SK-N-SH treated with all-trans-retinoic acid at 6 μM for 48 hours (cell line): Measurements from ENCODE around the gene SLC35A4.

Experiments
- ATAC-seq: fragments of 200-7000 bp; cut with Tn5 transposase; 3 replicates; pipeline ENCODE4 v1.9.1; 2020; ENCODE audit warnings: mild to moderate bottlenecking, moderate library complexity
- ARNTL ChIP-seq: fragments of 450-650 bp; formaldehyde crosslinking; IDR thresholded peaks from 2 replicates; pipeline ENCODE4 v1.5.0; 2020; ENCODE audit warnings: low read depth, mild to moderate bottlenecking, moderate library complexity, borderline replicate concordance
- BACH2 ChIP-seq: fragments of 250-450 bp; sonication (Bioruptor Pico); IDR thresholded peaks from 2 replicates; pipeline ENCODE4 v1.9.0; 2021; ENCODE audit warnings: mild to moderate bottlenecking, borderline replicate concordance
- CSDC2 ChIP-seq: fragments of 250-450 bp; sonication (Bioruptor Pico); IDR thresholded peaks from 2 replicates; pipeline ENCODE4 v1.5.0; 2020; ENCODE audit warnings: mild to moderate bottlenecking, moderate library complexity
- GLIS3 ChIP-seq: fragments of 250-450 bp; sonication (Bioruptor Pico); IDR thresholded peaks from 2 replicates; pipeline ENCODE4 v1.5.0; 2020; ENCODE audit warnings: mild to moderate bottlenecking, moderate library complexity
- ISL1 ChIP-seq: fragments of 250-450 bp; sonication (Bioruptor Pico); IDR thresholded peaks from 2 replicates; pipeline ENCODE4 v2.1.2; 2022; ENCODE audit warnings: mild to moderate bottlenecking, moderate library complexity
- OSR1 ChIP-seq: fragments of 250-450 bp; sonication (Bioruptor Pico); IDR thresholded peaks from 2 replicates; pipeline ENCODE4 v1.8.0; 2022; ENCODE audit warnings: moderate library complexity, mild to moderate bottlenecking, inconsistent platforms
- PPARA ChIP-seq: fragments of 250-450 bp; sonication (Bioruptor Pico); IDR thresholded peaks from 2 replicates; pipeline ENCODE4 v1.5.0; 2020; ENCODE audit warnings: mild to moderate bottlenecking, borderline replicate concordance
- SNAI2 ChIP-seq: fragments of 250-450 bp; sonication (Bioruptor Pico); IDR thresholded peaks from 2 replicates; pipeline ENCODE4 v1.5.0; 2020; ENCODE audit warnings: mild to moderate bottlenecking, moderate library complexity
- TCF4 ChIP-seq: fragments of 250-450 bp; sonication (Bioruptor Pico); IDR thresholded peaks from 2 replicates; pipeline ENCODE4 v1.8.0; 2021; ENCODE audit warnings: mild to moderate bottlenecking, moderate library complexity, borderline replicate concordance
- TOX ChIP-seq: fragments of 250-450 bp; sonication (Bioruptor Pico); IDR thresholded peaks from 2 replicates; pipeline ENCODE4 v1.8.0; 2021; ENCODE audit warnings: mild to moderate bottlenecking, moderate library complexity, borderline replicate concordance
- ZFP3 ChIP-seq: fragments of 250-450 bp; sonication (Bioruptor Pico); IDR thresholded peaks from 2 replicates; pipeline ENCODE4 v1.5.0; 2020; ENCODE audit warnings: mild to moderate bottlenecking, moderate library complexity
- ZNF8 ChIP-seq: fragments of 450-650 bp; formaldehyde crosslinking; IDR thresholded peaks from 2 replicates; pipeline ENCODE4 v1.5.0; 2020; ENCODE audit warnings: mild to moderate bottlenecking, moderate library complexity
- TF ChIP-seq, protein P1 (sequence below): fragments of 250-450 bp; sonication (Bioruptor Pico); IDR thresholded peaks from 2 replicates; pipeline ENCODE4 v1.5.1; 2020; ENCODE audit warnings: low read depth, mild to moderate bottlenecking, moderate library complexity
- TF ChIP-seq, protein P2 (sequence below): fragments of 250-450 bp; sonication (Bioruptor Pico); IDR thresholded peaks from 2 replicates; pipeline ENCODE4 v1.5.0; 2020; ENCODE audit warnings: mild to moderate bottlenecking, moderate library complexity
- TF ChIP-seq, protein P3 (sequence below): fragments of 250-450 bp; sonication (Bioruptor Pico); IDR thresholded peaks from 2 replicates; pipeline ENCODE4 v1.8.0; 2020; ENCODE audit warnings: mild to moderate bottlenecking, moderate library complexity, borderline replicate concordance
- TF ChIP-seq, protein P4 (sequence below): fragments of 250-450 bp; sonication (Bioruptor Pico); IDR thresholded peaks from 2 replicates; pipeline ENCODE4 v1.8.0; 2021; ENCODE audit warnings: low read depth, mild to moderate bottlenecking, moderate library complexity, borderline replicate concordance
- TF ChIP-seq, protein P5 (sequence below): fragments of 250-450 bp; sonication (Bioruptor Pico); IDR thresholded peaks from 2 replicates; pipeline ENCODE4 v1.5.1; 2021; ENCODE audit warnings: mild to moderate bottlenecking, moderate library complexity

Gene SLC35A4

DNA sequence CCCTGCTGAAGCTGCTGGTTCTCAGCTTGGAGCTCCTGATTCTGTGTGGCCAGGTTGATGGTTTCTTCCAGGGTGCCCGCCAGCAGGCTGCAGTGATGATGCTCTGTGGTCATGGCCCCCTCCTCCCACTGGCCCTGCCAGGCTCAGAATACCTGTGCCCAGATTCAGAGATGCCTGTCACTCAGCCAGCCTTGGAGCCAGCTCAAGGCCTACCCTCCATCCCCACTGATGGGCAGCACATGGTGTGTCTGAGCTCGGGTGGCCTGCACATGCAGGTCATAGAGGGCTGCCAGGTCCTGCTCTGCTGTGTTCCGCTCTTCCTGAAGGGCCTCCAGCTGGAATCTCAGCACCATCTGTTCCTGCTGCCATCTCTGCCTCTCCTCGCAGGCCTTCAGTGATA, 5.4 kb downstream of the SLC35A4 start:
- ATAC-seq: no peak
- TF ChIP-seq GLIS3 (CRISPR knock-in tag) (no peak), TCF4 (CRISPR knock-in tag) (no peak), ZNF8 (no peak), TOX (CRISPR knock-in tag) (no peak)
- TF ChIP-seq, protein P1, sequence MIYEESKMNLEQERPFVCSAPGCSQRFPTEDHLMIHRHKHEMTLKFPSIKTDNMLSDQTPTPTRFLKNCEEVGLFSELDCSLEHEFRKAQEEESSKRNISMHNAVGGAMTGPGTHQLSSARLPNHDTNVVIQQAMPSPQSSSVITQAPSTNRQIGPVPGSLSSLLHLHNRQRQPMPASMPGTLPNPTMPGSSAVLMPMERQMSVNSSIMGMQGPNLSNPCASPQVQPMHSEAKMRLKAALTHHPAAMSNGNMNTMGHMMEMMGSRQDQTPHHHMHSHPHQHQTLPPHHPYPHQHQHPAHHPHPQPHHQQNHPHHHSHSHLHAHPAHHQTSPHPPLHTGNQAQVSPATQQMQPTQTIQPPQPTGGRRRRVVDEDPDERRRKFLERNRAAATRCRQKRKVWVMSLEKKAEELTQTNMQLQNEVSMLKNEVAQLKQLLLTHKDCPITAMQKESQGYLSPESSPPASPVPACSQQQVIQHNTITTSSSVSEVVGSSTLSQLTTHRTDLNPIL (CRISPR knock-in tag): no peak
- TF ChIP-seq, protein P2, sequence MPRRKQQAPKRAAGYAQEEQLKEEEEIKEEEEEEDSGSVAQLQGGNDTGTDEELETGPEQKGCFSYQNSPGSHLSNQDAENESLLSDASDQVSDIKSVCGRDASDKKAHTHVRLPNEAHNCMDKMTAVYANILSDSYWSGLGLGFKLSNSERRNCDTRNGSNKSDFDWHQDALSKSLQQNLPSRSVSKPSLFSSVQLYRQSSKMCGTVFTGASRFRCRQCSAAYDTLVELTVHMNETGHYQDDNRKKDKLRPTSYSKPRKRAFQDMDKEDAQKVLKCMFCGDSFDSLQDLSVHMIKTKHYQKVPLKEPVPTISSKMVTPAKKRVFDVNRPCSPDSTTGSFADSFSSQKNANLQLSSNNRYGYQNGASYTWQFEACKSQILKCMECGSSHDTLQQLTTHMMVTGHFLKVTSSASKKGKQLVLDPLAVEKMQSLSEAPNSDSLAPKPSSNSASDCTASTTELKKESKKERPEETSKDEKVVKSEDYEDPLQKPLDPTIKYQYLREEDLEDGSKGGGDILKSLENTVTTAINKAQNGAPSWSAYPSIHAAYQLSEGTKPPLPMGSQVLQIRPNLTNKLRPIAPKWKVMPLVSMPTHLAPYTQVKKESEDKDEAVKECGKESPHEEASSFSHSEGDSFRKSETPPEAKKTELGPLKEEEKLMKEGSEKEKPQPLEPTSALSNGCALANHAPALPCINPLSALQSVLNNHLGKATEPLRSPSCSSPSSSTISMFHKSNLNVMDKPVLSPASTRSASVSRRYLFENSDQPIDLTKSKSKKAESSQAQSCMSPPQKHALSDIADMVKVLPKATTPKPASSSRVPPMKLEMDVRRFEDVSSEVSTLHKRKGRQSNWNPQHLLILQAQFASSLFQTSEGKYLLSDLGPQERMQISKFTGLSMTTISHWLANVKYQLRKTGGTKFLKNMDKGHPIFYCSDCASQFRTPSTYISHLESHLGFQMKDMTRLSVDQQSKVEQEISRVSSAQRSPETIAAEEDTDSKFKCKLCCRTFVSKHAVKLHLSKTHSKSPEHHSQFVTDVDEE (CRISPR knock-in tag): no peak

DNA sequence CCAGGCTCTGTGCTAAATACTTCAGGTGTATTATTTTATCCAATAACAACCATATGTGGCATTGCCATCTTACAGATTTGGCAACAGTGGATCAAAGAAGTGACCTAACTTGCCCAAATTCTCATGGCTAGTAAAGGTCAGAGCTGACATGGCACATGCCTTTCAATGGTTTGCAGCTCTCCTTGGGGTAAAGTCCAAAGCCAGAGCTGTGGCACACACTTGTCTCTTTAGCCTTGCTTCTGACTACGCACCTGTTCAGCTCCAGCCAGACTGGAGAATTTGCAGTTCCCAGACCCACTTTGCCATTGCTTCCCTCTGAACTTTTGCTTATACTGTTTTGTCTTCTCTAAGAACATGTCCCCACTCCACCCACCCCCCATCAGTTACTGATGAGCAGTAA, 5.9 kb downstream of the SLC35A4 start:
- TF ChIP-seq TCF4 (CRISPR knock-in tag) (no peak), ARNTL (CRISPR knock-in tag) (no peak), GLIS3 (CRISPR knock-in tag) (no peak)
- ATAC-seq: no peak

DNA sequence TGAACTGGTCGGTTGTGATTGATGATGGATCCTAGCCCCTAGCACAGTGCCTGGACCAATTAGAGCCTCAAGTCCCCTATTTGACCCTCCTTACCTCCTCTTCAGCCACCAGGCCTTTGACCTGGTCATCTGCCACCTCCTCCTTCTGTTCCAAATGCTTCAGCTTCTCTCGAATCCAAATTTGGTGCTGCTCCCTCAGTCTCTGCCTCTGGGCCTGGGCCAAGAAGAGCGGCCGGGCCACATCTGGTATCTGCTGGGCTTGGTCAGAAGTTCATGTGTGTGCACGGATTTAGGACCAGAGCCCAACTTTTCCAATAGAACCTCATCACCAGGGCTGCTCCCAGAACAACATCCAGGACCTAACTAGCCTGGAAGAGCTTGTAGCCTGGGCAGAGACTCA, 6.5 kb downstream of the SLC35A4 start:
- TF ChIP-seq CSDC2: no peak
- TF ChIP-seq, protein P1 (CRISPR knock-in tag): no peak
- no peak for TF ChIP-seq TCF4 (CRISPR knock-in tag)
- TF ChIP-seq, protein P3, sequence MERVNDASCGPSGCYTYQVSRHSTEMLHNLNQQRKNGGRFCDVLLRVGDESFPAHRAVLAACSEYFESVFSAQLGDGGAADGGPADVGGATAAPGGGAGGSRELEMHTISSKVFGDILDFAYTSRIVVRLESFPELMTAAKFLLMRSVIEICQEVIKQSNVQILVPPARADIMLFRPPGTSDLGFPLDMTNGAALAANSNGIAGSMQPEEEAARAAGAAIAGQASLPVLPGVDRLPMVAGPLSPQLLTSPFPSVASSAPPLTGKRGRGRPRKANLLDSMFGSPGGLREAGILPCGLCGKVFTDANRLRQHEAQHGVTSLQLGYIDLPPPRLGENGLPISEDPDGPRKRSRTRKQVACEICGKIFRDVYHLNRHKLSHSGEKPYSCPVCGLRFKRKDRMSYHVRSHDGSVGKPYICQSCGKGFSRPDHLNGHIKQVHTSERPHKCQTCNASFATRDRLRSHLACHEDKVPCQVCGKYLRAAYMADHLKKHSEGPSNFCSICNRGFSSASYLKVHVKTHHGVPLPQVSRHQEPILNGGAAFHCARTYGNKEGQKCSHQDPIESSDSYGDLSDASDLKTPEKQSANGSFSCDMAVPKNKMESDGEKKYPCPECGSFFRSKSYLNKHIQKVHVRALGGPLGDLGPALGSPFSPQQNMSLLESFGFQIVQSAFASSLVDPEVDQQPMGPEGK (CRISPR knock-in tag): no peak
- no peak for TF ChIP-seq ISL1 (CRISPR knock-in tag)
- TF ChIP-seq BACH2 (CRISPR knock-in tag): no peak
- no peak for TF ChIP-seq ARNTL (CRISPR knock-in tag)
- no peak for TF ChIP-seq ZFP3 (CRISPR knock-in tag)
- TF ChIP-seq, protein P4, sequence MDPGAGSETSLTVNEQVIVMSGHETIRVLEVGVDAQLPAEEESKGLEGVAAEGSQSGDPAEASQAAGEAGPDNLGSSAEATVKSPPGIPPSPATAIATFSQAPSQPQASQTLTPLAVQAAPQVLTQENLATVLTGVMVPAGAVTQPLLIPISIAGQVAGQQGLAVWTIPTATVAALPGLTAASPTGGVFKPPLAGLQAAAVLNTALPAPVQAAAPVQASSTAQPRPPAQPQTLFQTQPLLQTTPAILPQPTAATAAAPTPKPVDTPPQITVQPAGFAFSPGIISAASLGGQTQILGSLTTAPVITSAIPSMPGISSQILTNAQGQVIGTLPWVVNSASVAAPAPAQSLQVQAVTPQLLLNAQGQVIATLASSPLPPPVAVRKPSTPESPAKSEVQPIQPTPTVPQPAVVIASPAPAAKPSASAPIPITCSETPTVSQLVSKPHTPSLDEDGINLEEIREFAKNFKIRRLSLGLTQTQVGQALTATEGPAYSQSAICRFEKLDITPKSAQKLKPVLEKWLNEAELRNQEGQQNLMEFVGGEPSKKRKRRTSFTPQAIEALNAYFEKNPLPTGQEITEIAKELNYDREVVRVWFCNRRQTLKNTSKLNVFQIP (CRISPR knock-in tag): no peak
- TF ChIP-seq TOX (CRISPR knock-in tag): no peak
- no peak for TF ChIP-seq PPARA (CRISPR knock-in tag)
- no peak for TF ChIP-seq SNAI2
- ATAC-seq: no peak

DNA sequence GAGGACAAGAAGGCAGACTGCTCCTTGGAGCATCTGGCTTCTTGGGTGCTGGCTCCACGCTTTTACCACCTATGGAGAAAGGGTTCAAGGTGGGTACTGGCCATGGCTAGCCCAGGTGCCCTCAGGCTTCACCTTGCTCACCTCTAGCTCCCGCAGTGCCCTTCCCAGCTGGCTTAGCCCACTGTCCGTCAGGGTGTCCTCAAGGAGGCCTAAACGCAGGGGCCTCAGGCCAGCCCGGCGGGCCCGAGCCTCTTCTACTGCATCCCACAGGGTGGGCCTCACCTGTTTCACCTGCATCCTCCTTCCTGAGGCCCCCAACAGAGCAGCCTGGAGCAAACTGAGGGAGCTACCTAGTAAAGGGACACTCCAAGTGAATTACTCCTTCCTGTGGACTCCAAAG, 9.1 kb downstream of the SLC35A4 start:
- ATAC-seq: no peak
- no peak for TF ChIP-seq TOX (CRISPR knock-in tag)
- TF ChIP-seq ARNTL (CRISPR knock-in tag): no peak
- TF ChIP-seq, protein P1 (CRISPR knock-in tag): no peak
- no peak for TF ChIP-seq SNAI2
- TF ChIP-seq ZFP3 (CRISPR knock-in tag): no peak
- TF ChIP-seq TCF4 (CRISPR knock-in tag): no peak
- TF ChIP-seq OSR1: no peak
- TF ChIP-seq, protein P5, sequence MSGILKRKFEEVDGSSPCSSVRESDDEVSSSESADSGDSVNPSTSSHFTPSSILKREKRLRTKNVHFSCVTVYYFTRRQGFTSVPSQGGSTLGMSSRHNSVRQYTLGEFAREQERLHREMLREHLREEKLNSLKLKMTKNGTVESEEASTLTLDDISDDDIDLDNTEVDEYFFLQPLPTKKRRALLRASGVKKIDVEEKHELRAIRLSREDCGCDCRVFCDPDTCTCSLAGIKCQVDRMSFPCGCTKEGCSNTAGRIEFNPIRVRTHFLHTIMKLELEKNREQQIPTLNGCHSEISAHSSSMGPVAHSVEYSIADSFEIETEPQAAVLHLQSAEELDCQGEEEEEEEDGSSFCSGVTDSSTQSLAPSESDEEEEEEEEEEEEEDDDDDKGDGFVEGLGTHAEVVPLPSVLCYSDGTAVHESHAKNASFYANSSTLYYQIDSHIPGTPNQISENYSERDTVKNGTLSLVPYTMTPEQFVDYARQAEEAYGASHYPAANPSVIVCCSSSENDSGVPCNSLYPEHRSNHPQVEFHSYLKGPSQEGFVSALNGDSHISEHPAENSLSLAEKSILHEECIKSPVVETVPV: no peak
- TF ChIP-seq, protein P4 (CRISPR knock-in tag): no peak
- no peak for TF ChIP-seq PPARA (CRISPR knock-in tag)
